Cardiac muscle cell (in vitro differentiated cells and primary cell): Measurements from ENCODE around the gene BCL7C. TPM values are rescaled to one million over a fixed set of nuclear protein-coding genes. Genes with fewer than 3 reads are reported as not detected.

Experiments used
- DNase-seq, 2 donors: peaks; one replicate each; pipeline versions ENCODE4 v3.0.0 to v3.0.0-alpha.2; 2010 to 2017; ENCODE audit warnings: low read depth in 1 of 2, low spot score in 1 of 2
- H3K27ac ChIP-seq: fragments of 200-600 bp; sonication (generic); 2 replicates; pipeline ENCODE4 v1.5.1; 2016
- H3K27me3 ChIP-seq: fragments of 200-600 bp; sonication (generic); 2 replicates; pipeline ENCODE4 v1.6.0; 2016; ENCODE audit warnings: control low read depth
- H3K36me3 ChIP-seq: fragments of 200-600 bp; sonication (generic); 2 replicates; pipeline ENCODE4 v1.5.1; 2016; ENCODE audit warnings: control low read depth
- H3K4me1 ChIP-seq: fragments of 200-600 bp; sonication (generic); 2 replicates; pipeline ENCODE4 v1.8.1; 2017; ENCODE audit warnings: low read depth, mild to moderate bottlenecking, mixed run types
- H3K4me3 ChIP-seq: fragments of 200-600 bp; sonication (generic); 2 replicates; pipeline ENCODE4 v1.5.1; 2016; ENCODE audit warnings: mild to moderate bottlenecking
- H3K9me3 ChIP-seq: fragments of 200-600 bp; sonication (generic); 2 replicates; pipeline ENCODE4 v1.5.1; 2017; ENCODE audit warnings: low read depth, mild to moderate bottlenecking, control low read depth
- polyA plus RNA-seq: library from polyadenylated mRNA; unstranded; fragments of >200 nt; fragmentation: Nextera tagmentation; extraction: Ambion mirVana; gene quantifications from 2 replicates; pipeline ENCODE4 v1.2.1, GENCODE V29; 2016
- total RNA-seq: library from RNA; depleted of rRNA; stranded (reverse); fragments of >200 nt; gene quantifications from 2 replicates; pipeline ENCODE4 v1.2.3, GENCODE V29; 2016
- TF ChIP-seq, protein P1 (sequence below): IDR thresholded peaks from 2 replicates; pipeline ENCODE4 v1.5.1; 2012; ENCODE audit warnings: low read depth, mild to moderate bottlenecking, low read length

BCL7C gene
- total and polyA plus RNA-seq, 2 experiments from 2014 or later: 39.8 to 60.6 TPM

DNA sequence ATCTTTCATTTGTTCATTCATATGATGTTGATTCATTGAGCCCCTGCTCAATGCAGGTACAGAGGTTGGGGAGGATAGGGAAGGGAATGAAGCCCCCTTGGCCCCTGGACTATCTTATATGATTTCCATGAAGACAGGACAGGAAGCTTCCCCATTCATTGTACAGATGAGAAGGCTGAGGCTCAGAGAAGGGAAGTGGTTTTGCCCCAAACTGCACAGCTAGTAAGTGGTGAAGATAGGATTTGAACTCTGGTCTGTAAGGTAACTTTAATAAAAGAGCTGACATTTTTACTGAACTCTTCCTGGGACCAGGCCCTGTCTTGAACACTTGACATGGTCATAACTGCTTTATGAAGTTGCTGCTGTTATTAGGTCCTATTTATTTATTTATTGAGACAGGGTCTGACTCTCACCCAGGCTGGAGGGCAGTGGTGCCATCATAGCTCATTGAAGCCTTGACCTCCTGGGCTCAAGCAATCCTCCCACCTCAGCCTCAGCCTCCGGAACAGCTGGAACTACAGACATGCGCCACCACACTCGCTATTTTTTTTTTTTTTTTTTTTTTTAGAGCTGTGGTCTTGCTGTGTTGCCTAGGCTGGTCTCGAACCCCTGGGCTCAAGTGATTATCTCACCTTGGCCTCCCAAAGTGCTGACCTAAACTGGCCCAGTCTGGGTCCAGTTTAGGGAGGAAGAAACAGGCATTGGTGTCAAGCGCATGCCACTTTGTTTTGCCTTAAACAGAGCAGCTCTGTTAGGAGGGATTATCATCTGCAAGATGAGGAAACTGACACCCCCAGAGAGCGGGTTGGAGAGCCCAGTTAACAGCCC, 7.5 kb upstream of the BCL7C start:
- no peaks in the 10 kb centered on the region for H3K9me3 ChIP-seq
- TF ChIP-seq, protein P1, sequence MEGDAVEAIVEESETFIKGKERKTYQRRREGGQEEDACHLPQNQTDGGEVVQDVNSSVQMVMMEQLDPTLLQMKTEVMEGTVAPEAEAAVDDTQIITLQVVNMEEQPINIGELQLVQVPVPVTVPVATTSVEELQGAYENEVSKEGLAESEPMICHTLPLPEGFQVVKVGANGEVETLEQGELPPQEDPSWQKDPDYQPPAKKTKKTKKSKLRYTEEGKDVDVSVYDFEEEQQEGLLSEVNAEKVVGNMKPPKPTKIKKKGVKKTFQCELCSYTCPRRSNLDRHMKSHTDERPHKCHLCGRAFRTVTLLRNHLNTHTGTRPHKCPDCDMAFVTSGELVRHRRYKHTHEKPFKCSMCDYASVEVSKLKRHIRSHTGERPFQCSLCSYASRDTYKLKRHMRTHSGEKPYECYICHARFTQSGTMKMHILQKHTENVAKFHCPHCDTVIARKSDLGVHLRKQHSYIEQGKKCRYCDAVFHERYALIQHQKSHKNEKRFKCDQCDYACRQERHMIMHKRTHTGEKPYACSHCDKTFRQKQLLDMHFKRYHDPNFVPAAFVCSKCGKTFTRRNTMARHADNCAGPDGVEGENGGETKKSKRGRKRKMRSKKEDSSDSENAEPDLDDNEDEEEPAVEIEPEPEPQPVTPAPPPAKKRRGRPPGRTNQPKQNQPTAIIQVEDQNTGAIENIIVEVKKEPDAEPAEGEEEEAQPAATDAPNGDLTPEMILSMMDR: no peak
- no peaks in the 10 kb centered on the region for H3K4me1 ChIP-seq
- DNase-seq: peak in 1 of 2 donors; percentile 18
- H3K4me3 ChIP-seq: peak overlapping the region; percentile 32
- H3K36me3 ChIP-seq: no peaks in the 10 kb centered on the region
- peak overlapping the region; percentile 60 for H3K27ac ChIP-seq
- no peaks in the 10 kb centered on the region for H3K27me3 ChIP-seq

DNA sequence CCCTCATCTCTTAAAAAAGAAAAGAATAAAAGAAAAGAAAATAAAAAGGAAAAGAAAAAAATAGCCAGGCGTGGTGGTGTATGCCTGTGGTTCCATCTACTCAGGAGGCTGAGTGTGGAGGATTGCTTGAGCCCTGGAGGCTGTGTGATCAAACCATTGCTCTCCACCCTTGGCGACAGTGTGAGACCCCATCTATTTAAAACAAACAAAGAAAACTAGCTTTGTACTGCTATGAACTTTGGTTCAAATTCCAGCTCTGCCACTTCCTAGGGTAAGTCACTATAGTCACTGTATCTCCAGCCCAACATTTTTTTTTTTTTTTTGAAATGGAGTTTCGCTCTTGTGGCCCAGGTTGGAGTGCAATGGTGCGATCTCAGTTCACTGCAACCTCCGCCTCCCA, 6.7 kb upstream of the BCL7C start:
- TF ChIP-seq, protein P1: no peak
- H3K4me3 ChIP-seq: no peak overlapping the region
- no peaks in the 10 kb centered on the region for H3K9me3 ChIP-seq
- no peak overlapping the region for H3K27ac ChIP-seq
- H3K36me3 ChIP-seq: no peaks in the 10 kb centered on the region
- H3K4me1 ChIP-seq: peaks cover 7% of the 10 kb centered on the region
- no peaks in the 10 kb centered on the region for H3K27me3 ChIP-seq
- DNase-seq: no peak

DNA sequence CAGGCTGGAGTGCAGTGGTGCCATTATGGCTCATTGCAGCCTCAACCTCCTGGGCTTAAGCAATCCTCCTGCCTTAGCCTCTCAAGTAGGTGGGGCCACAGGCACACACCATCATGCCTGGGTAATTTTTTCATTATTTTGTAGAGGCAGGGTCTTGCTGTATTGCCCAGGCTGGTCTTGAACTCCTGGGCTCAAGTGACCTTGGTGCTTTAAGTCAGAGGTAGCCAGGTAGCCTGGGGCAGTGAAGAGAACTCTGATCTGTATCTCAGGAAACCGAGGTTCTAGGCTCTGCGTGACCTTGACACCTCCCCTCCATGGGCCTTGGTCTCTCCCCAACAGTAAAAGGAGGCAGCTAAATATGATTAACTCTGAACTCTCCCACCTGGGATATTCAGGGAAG, 5.9 kb upstream of the BCL7C start:
- TF ChIP-seq, protein P1: no peak
- DNase-seq: no peak
- Histone ChIP-seq H3K36me3 (no peaks in the 10 kb centered on the region), H3K27ac (no peak overlapping the region), H3K9me3 (no peaks in the 10 kb centered on the region), H3K4me1 (peaks cover 8% of the 10 kb centered on the region), H3K4me3 (no peak overlapping the region), H3K27me3 (no peaks in the 10 kb centered on the region)

GRCh38 chr16:30896889-30897733, 3.2 kb upstream of the BCL7C start:
- no peaks in the 10 kb centered on the region for H3K9me3 ChIP-seq
- H3K4me3 ChIP-seq: peak overlapping the region; percentile 47
- H3K4me1 ChIP-seq: peaks cover 19% of the 10 kb centered on the region
- H3K36me3 ChIP-seq: no peaks in the 10 kb centered on the region
- peak overlapping the region; percentile 98 for H3K27ac ChIP-seq
- H3K27me3 ChIP-seq: no peaks in the 10 kb centered on the region
- peak; percentile 94 to 95 for DNase-seq
- TF ChIP-seq, protein P1: no peak

DNA sequence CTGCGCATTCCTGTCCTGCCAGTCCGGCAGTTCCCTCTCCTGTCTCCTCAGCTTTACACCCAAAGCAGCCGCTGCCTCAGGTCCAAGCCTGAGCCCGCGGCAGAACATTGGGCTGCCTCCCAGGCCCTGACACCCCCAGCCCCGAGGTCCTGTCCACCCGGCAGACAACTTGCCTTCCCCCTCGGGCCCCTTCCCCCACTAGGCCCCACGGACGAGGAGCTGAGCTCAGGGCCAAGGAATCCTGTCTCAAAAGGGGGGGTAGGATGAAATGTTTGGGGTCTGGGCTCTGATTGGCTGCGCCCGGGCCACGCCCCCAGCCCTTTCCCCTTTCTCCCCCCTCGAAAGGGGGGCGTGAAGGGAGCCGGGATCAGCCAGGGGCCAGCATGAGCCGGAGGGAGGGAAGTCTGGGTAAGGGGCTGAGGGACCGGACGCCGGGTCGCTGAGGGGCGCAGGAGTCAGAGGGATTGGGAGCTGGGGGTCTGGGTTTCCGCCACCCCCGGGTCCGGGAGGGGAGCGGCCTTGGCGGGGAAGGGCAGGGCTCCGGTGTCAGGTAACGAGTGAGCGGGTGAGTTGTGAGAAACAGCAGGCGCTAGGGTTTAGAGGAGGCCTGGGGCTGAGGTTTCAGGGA, 2.5 kb upstream of the BCL7C start, which contains the start of gene CTF1:
Gene CTF1, plus strand, starts transcription at position 354 of the 628 bp plus-strand sequence. Its CDS starts 30 bp downstream, at position 384.
- Histone ChIP-seq H3K9me3 (no peaks in the 10 kb centered on the region), H3K4me1 (peaks cover 19% of the 10 kb centered on the region), H3K36me3 (no peaks in the 10 kb centered on the region), H3K4me3 (peak within 1 kb of the TSS; percentile 47), H3K27ac (peak within 1 kb of the TSS; percentile 98), H3K27me3 (no peaks in the 10 kb centered on the region)
- DNase-seq: peak; percentile 83 to 88
- TF ChIP-seq, protein P1: no peak
